ENCODE data around the gene WDPCP.
"Not testable (repeated sequence)": the region's sequence is repeated elsewhere in the genome, so short reads cannot be mapped to it uniquely, and the experiment has no call there.

Gene WDPCP

GRCh38 chr2:63096491-63096890 is 491.8 kb downstream of the WDPCP start:
- DNase-seq: no peak

GRCh38 chr2:63093502-63093901 is 494.8 kb downstream of the WDPCP start:
- no peak for DNase-seq

DNA sequence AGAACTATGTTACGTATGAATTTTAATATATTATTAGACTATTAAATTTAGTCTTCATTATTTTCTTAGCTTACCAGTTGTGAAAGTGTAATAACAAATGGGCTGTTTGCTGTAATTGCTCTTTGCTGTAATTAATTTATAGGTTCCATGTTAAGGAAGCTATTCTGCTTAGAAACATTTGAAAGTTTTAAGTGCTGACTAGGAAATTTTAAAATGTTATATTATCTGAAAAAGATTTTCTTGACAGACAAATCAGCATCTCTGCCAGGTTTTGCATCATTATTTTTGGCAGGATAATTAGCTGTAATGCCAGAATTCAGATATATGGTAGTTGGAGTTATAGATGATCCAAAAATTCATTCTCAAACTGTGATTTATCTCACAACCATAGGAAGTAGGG is 495.4 kb downstream of the WDPCP start:
- DNase-seq: no peak

GRCh38 chr2:63092401-63092800 is 495.9 kb downstream of the WDPCP start:
- DNase-seq: no peak

- no peak for DNase-seq
Observed at GRCh38 chr2:63086687-63087086, 501.6 kb downstream of the WDPCP start.

DNA sequence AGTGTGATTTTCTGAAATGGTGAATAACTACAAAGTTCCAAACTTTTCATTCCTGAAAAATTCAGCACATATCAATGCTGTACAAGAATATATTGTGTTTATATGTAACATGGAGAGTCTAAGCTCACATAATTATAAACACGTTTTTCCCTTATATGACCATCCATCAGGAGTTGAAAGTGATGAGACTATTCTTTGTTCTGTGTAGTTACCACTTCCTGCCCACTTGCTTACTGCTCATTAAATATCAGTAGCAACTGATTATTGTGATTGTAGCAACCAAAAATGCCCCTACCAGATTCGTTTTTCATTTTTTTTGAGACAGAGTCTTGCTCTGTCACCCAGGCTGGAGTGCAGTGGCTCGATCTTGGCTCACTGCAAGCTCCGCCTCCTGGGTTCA is 506.9 kb downstream of the WDPCP start:
- DNase-seq: no peak

- no peak for DNase-seq
Observed at GRCh38 chr2:63078852-63079606, 509.2 kb downstream of the WDPCP start.

DNA sequence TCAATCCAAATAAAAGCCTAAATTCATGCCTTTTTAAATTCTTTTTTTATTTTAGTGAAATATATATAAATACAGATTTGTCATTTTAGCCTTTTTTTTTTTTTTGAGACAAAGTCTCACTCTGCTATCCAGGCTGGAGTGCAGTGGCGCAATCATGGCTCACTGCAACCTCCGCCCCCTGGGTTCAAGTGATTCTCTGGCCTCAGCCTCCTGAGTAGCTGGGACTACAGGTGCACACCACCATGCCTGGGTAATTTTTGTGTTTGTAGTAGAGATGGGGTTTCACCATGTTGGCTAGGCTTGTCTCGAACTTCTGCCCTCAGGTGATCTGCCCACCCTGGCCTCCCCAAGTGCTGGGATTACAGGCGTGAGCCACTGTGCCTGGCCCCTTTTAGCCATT is 513.9 kb downstream of the WDPCP start:
- DNase-seq: not testable (repeated sequence)

GRCh38 chr2:63073994-63074393 is 514.3 kb downstream of the WDPCP start:
- DNase-seq: no peak

DNA sequence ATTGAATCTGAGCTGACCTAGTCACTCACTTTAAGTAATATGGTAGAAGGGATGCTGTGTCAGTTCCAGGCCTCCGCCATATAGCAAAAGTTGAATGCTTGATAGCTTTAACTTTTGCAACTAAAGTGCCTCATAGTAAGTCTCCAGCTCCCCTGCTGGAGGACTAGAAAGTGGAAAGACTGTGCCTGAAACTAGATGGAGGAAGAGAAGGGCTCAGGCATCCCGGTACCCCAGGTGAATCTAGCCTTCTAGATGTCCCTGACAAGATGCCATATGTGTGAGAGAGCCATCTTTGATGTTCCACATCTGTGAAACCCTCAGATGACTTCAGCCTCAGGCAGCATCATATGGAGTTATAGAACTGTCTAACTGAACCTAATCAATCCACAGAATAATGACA is 516.6 kb downstream of the WDPCP start:
- no peak for DNase-seq
